K562 treated with DMSO at 1 percent for 24 hours (cell line): ENCODE measurements around the gene MTG2. TPM values are rescaled to one million over a fixed set of nuclear protein-coding genes. Genes with fewer than 3 reads are reported as not detected.

ENCODE experiments used
- total RNA-seq: library from RNA; unstranded; fragments of 300-600 nt; gene quantifications from 2 replicates; pipeline ENCODE4 v1.2.3, GENCODE V29; 2022; ENCODE audit warnings: low read depth; ENCODE audit not compliant: insufficient read depth

Gene MTG2, protein sequence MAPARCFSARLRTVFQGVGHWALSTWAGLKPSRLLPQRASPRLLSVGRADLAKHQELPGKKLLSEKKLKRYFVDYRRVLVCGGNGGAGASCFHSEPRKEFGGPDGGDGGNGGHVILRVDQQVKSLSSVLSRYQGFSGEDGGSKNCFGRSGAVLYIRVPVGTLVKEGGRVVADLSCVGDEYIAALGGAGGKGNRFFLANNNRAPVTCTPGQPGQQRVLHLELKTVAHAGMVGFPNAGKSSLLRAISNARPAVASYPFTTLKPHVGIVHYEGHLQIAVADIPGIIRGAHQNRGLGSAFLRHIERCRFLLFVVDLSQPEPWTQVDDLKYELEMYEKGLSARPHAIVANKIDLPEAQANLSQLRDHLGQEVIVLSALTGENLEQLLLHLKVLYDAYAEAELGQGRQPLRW
- total RNA-seq, result 44.1 and 46.3 TPM in 2 replicates

DNA sequence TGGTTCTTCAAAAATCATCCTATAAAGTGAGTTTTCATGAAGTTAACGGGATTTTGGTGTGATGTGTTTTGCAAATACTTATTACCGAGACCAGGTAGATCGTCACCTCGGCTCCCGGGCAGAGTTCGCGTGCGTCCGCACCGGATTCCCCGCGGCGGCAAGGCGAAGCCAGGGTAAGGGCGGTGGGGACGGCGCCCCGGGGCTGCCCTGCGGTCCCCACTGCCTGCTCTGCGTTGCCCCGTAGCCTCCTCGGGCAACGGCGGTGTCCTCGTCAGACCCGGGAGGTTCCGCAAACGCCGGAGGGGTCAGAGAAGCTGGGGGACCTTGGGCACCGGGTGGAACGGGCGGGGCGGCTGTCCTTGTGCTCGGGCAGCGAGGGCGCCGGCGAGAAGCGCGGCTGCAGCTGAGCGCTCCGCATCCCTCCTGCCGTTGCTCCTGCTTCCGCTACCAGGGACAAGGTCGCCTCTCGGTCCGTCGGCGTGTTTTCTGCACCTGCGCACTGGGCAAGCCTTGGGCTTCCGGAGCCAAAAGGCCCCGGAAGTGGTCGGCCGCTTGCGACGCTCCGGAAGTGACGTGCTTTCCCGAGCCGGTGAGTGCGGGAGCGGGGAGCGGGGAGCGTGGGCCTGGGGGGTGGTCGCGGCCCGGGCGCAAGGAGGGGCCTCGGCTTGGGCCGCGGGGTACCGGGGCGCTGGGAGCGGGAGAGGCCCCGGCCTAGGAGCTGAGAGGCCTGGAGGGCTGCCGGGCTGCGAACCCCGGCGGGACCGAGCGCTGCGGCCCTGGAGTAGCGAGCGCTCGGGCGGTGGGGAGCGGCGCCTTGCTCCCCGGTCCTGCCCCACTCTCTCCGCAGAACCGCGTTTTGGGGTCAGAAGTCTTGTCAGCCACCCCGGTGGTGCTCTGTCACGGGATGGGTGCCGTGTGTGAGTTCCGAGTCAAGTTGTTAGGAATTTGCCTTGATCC, at the start of gene MTG2:
TSS of gene MTG2 (plus strand) at position 560 of the 957 bp plus-strand sequence. CDS start 10,393 bp downstream, outside the sequence.

GRCh38 chr20:62143081-62143956, 39.5 kb upstream of the MTG2 start, which contains the start of the genes PSMA7 and SS18L1:
Gene PSMA7, minus strand, starts transcription at chr20:62143394. Its CDS starts 91 bp downstream, at chr20:62143303.
Gene SS18L1, plus strand, starts transcription at chr20:62143769. Its CDS starts 52 bp downstream, at chr20:62143821.

DNA sequence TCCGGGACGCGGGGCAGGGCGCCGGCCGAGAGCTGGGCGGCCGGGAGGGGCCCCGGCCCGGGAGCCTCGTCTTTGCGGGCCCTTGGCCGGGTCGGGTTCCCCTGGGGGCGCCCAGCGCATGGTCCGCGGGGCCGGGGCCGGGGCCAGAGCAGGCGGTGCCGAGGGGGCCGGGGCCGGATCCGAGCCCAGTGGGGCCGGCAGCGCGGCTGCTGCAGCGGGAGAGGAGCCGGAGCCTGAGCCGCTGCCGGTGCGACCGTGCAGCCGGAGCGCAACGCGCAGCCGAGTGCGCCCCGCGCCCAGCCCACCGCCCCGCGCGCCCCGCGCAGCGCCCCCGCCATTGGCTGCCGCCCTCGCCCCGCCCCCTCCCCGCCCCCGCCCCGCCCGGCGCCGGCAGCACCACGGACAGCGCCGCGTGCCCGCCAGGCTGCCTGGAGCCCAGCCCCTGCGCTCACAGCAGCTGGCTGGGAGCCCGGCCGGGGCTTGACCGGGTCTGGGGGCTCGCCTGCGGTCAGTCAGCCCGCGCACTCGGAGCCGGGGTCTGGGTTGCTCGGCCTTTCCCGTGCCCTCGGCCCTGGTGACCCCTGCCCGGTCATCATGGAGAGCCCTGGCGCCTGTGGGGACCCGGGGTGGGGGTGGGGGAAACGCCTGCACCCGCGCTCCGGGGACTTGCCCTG, 37.3 kb downstream of the MTG2 start, which contains the start of gene HRH3:
TSS of gene HRH3 (minus strand) at position 287 of the 674 bp plus-strand sequence. CDS start 308 bp downstream, outside the sequence.

DNA sequence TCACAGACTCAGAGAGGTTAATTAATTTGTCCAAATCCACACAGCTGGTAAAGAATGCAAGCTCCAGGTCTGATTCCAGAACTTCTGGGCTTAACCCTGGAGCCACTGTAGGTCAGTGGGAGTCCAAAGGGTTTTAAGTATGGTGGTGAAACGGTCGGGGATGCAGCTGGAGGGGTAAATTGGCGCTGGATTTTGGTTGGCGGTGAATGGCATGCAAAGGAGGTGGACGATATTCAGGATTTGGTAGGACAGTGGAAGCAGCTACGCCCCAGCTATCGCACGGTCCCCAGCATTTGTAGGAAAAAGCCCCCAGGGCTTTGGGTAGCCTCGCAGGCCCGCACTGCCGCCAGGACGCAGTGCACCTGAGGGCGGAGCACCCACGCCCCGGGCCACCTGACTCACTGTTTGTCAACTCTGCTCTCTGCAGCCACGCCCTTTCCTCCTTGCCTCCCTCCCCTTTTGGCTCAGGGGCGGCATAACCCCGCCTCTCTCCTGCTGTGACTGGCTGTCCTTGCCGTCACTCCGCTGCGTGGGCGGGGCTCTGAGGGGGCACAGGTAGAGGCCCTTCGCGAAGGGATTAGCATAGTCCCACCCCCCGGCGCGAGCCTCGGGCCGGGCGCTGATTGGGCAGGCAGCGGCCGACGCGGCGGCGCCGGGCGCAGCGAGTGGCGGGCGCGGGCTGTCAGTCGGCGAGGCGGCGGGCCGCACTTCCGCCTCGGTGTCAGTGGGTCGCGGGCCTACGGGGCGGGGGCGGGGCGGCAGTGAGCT, 55.2 kb downstream of the MTG2 start, which contains the start of gene OSBPL2:
TSS of gene OSBPL2 (plus strand) at position 721 of the 768 bp plus-strand sequence. CDS start 17,664 bp downstream, outside the sequence.

Other genes starting within 250 kb of the MTG2 start
- 11.9 and 20.8 TPM in 2 replicates for gene TAF4, start 117.1 kb upstream of the MTG2 start, total RNA-seq
- gene LSM14B, start 60.6 kb upstream of the MTG2 start, total RNA-seq, result 40.9 and 41.8 TPM in 2 replicates
- 536 and 541 TPM in 2 replicates for gene PSMA7, start 39.6 kb upstream of the MTG2 start, total RNA-seq
- 11.8 and 12.9 TPM in 2 replicates for gene SS18L1, start 39.3 kb upstream of the MTG2 start, total RNA-seq
- gene HRH3, start 37.2 kb downstream of the MTG2 start, total RNA-seq, result not detected in 2 replicates
- 21.7 and 22.9 TPM in 2 replicates for gene OSBPL2, start 55.5 kb downstream of the MTG2 start, total RNA-seq
- 247 and 260 TPM in 2 replicates for gene ADRM1, start 120.0 kb downstream of the MTG2 start, total RNA-seq
- gene LAMA5, start 184.3 kb downstream of the MTG2 start, total RNA-seq, result 39.7 and 48.4 TPM in 2 replicates
- gene RPS21, start 204.1 kb downstream of the MTG2 start, total RNA-seq, result 7,545 and 7,823 TPM in 2 replicates
- 12.3 and 13.0 TPM in 2 replicates for gene CABLES2, start 224.3 kb downstream of the MTG2 start, total RNA-seq
- gene RBBP8NL, start 244.5 kb downstream of the MTG2 start, total RNA-seq, result not detected in 2 replicates